Astrocyte of the cerebellum (primary cell): Measurements from ENCODE around the gene PODN.

Experiments used
- DNase-seq: peaks from one replicate; pipeline ENCODE4 v3.0.0-alpha.2; 2011; ENCODE audit warnings: low read depth
- H3K4me3 ChIP-seq: 2 replicates; pipeline ENCODE4 v1.5.1; 2011; ENCODE audit warnings: mild to moderate bottlenecking, low read depth, low read length, moderate library complexity
- CTCF ChIP-seq: IDR thresholded peaks from 2 replicates; pipeline ENCODE4 v1.5.1; 2012; ENCODE audit warnings: low read length, low read depth, moderate library complexity, mild to moderate bottlenecking; ENCODE audit errors: missing control alignments
- in situ Hi-C: cut with HindIII; loops from 2 replicates; pipeline ENCODE4 v1.10.0; 2017; ENCODE audit warnings: low sequenced_read_pairs

Gene PODN

DNA sequence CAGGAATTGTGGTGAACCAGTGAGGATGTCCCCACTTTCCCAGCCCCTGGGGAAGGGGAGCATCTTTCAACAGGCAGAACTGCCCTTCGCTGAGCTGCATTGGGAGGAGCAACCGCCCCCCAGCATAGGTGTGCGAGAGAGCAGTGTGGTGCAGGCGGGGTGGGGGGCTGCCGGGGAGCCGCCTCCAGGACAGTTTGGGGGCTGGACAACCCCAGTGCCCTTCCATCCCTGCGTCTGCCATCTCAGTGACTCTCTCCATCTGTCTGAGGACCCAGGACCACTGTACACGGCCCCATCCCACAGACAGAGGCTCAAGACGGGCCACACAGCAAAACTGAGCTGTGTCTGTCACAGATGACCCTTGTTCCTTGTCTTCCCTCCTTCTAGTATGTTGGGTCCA, 14.2 kb downstream of the PODN start:
- in situ Hi-C loops, result no loop called here
- no peak for DNase-seq
- no peak overlapping the region for H3K4me3 ChIP-seq
- TF ChIP-seq CTCF, result no peak

GRCh38 chr1:53076721-53077598, 14.9 kb downstream of the PODN start:
- H3K4me3 ChIP-seq, result no peak overlapping the region
- in situ Hi-C loops, result no loop called here
- no peak for DNase-seq
- TF ChIP-seq CTCF, result no peak

DNA sequence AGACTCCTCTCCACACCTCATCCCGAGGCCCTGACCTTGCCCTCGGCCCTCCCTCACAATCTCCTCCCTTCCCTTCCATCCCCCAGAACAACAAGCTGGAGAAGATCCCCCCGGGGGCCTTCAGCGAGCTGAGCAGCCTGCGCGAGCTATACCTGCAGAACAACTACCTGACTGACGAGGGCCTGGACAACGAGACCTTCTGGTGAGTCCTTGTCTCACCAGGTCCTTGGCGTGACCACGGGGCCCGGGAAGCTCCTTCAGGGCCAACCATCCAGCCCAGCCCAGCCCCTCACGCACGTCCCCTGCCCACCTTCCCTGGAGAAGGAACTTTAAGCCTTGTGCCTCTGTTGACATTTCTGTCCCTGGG, 15.6 kb downstream of the PODN start:
- DNase-seq, result no peak
- in situ Hi-C loops, result no loop called here
- H3K4me3 ChIP-seq, result no peak overlapping the region
- TF ChIP-seq CTCF, result no peak

GRCh38 chr1:53078333-53079101, 16.5 kb downstream of the PODN start:
- no peak overlapping the region for H3K4me3 ChIP-seq
- in situ Hi-C loops, result no loop called here
- DNase-seq, result no peak
- TF ChIP-seq CTCF, result no peak

- H3K4me3 ChIP-seq, result no peak overlapping the region
- no peak for DNase-seq
- in situ Hi-C loops, result no loop called here
- TF ChIP-seq CTCF, result no peak
Measured at GRCh38 chr1:53079251-53079650, 17.2 kb downstream of the PODN start.

GRCh38 chr1:53080041-53080440, 18.0 kb downstream of the PODN start:
- no peak for TF ChIP-seq CTCF
- no peak overlapping the region for H3K4me3 ChIP-seq
- in situ Hi-C loops, result no loop called here
- no peak for DNase-seq
